HepG2 (cell line): ENCODE data around the gene ASF1B. TPM values are rescaled to one million over a fixed set of nuclear protein-coding genes. Genes with fewer than 3 reads are reported as not detected.

Source experiments
- ATAC-seq: fragments of 200-7000 bp; cut with Tn5 transposase; 3 replicates; pipeline ENCODE4 v1.9.1; 2020; ENCODE audit warnings: mild to moderate bottlenecking, moderate library complexity
- BruUV-seq: library from RNA; stranded (reverse); fragments of 400-500 nt; replicated peaks from 2 replicates; lab custom pipeline; 2021; lab: Mats Ljungman, UMichigan
- CTCF ChIA-PET: fragments of 300-600 bp; formaldehyde crosslinking; extraction: SDS; loops from one replicate; lab custom pipeline; 2021; ENCODE audit warnings: low total read pairs, inconsistent platforms, low intra/inter-chr PET ratio; lab: Yijun Ruan, JAX
- POLR2A ChIA-PET: fragments of 350-600 bp; sonication (Branson Sonifier 250); formaldehyde crosslinking; loops from one replicate; lab custom pipeline; 2020; ENCODE audit warnings: antibody characterized with exemption, inconsistent platforms; lab: Yijun Ruan, JAX
- DNase-seq: peaks from one replicate; pipeline ENCODE4 v3.0.0-alpha.2; 2015; ENCODE audit warnings: low spot score
- FAIRE-seq: peaks from 3 replicates; lab custom pipeline; 2011; peaks lifted over from hg19 to GRCh38; lab: Jason Lieb, UNC
- H2AFZ ChIP-seq: one replicate; pipeline ENCODE4 v1.6.1; 2011; ENCODE audit warnings: low read length, inconsistent platforms
- H3K27ac ChIP-seq: fragments of 300-600 bp; 3 replicates; pipeline ENCODE4 v1.8.0; 2011; ENCODE audit warnings: mixed run types, mild to moderate bottlenecking, mixed read lengths, low read length, inconsistent platforms; ENCODE audit not compliant: insufficient read depth; ENCODE audit errors: extremely low read length
- H3K27me3 ChIP-seq, 2 experiments: fragments of 200-600 bp in 1 of 2; 2 replicates in 1 of 2; 3 replicates in 1 of 2; pipeline versions ENCODE4 v1.6.0 to v1.8.0; 2011; ENCODE audit warnings: low read length in 2 of 2, mild to moderate bottlenecking in 2 of 2, moderate library complexity in 2 of 2, inconsistent platforms in 1 of 2; ENCODE audit not compliant: insufficient read depth in 2 of 2, control insufficient read depth in 1 of 2
- H3K36me3 ChIP-seq, 2 experiments: fragments of 200-600 bp in 1 of 2; replicated peaks in 1 of 2; 2 replicates in 1 of 2; 3 replicates in 1 of 2; pipeline versions ENCODE4 v1.5.1 to v1.8.0; 2011; ENCODE audit warnings: low read length in 2 of 2, inconsistent platforms in 1 of 2; ENCODE audit not compliant: insufficient read depth in 2 of 2, control insufficient read depth in 1 of 2
- H3K4me1 ChIP-seq: 2 replicates; pipeline ENCODE4 v1.5.1; 2012; ENCODE audit warnings: low read length, inconsistent platforms; ENCODE audit not compliant: insufficient read depth
- H3K4me2 ChIP-seq: 2 replicates; pipeline ENCODE4 v1.6.0; 2011; ENCODE audit warnings: low read depth, low read length, inconsistent platforms
- H3K4me3 ChIP-seq, 3 experiments: fragments of 200-600 bp in 1 of 3; sonication (generic), shearing (Covaris generic) in 1 of 3; replicated peaks in 1 of 3; 2 replicates each; pipeline ENCODE4 v1.5.1; 2011 to 2016; ENCODE audit warnings: low read length in 3 of 3, inconsistent platforms in 2 of 3, low read depth in 2 of 3, mild to moderate bottlenecking in 2 of 3, control low read depth in 1 of 3, mixed read lengths in 1 of 3; ENCODE audit not compliant: insufficient read depth in 1 of 3
- H3K79me2 ChIP-seq: one replicate; pipeline ENCODE4 v1.6.1; 2011; ENCODE audit warnings: low read length, inconsistent platforms; ENCODE audit not compliant: insufficient read depth
- H3K9ac ChIP-seq: 2 replicates; pipeline ENCODE4 v1.6.0; 2011; ENCODE audit warnings: mild to moderate bottlenecking, low read depth, low read length, inconsistent platforms; ENCODE audit not compliant: insufficient read depth
- H3K9me3 ChIP-seq: 2 replicates; pipeline ENCODE4 v1.5.1; 2012; ENCODE audit warnings: mild to moderate bottlenecking, low read length
- H4K20me1 ChIP-seq: 2 replicates; pipeline ENCODE4 v1.6.0; 2011; ENCODE audit warnings: inconsistent platforms, mild to moderate bottlenecking, low read length, moderate library complexity; ENCODE audit not compliant: insufficient read depth
- ARID4A ChIP-seq: sonication (generic); formaldehyde crosslinking; IDR thresholded peaks from 2 replicates; pipeline ENCODE4 v1.5.0; 2020; ENCODE audit warnings: mild to moderate bottlenecking, missing genetic modification reagents, borderline replicate concordance
- BHLHE40 ChIP-seq: IDR thresholded peaks from 2 replicates; pipeline ENCODE4 v1.6.1; 2011; ENCODE audit warnings: low read length, improper control_type of control experiment
- HNRNPLL ChIP-seq: fragments of 200-400 bp; formaldehyde crosslinking; IDR thresholded peaks from 2 replicates; pipeline ENCODE4 v1.6.1; 2017; ENCODE audit warnings: mild to moderate bottlenecking, low read depth, low read length; ENCODE audit not compliant: poor library complexity, severe bottlenecking
- HOXA9 ChIP-seq: sonication (generic); formaldehyde crosslinking; IDR thresholded peaks from 2 replicates; pipeline ENCODE4 v1.8.1; 2022; ENCODE audit warnings: missing genetic modification reagents, mild to moderate bottlenecking, moderate library complexity, borderline replicate concordance
- MAZ ChIP-seq, 2 experiments: sonication (generic) in 1 of 2; formaldehyde crosslinking in 1 of 2; IDR thresholded peaks; 2 replicates each; pipeline versions ENCODE4 v1.5.0 to v1.6.1; 2012 to 2020; ENCODE audit warnings: low read depth in 2 of 2, mild to moderate bottlenecking in 2 of 2, borderline replicate concordance in 1 of 2, improper control_type of control experiment in 1 of 2, low read length in 1 of 2, missing genetic modification reagents in 1 of 2, moderate library complexity in 1 of 2
- PATZ1 ChIP-seq: sonication (generic); formaldehyde crosslinking; IDR thresholded peaks from 2 replicates; pipeline ENCODE4 v1.4.0; 2020; ENCODE audit warnings: missing genetic modification reagents
- POLR2AphosphoS5 ChIP-seq: IDR thresholded peaks from 2 replicates; pipeline ENCODE4 v1.6.1; 2012; ENCODE audit warnings: low read depth, low read length
- SKI ChIP-seq: fragments of 450-650 bp; IDR thresholded peaks from one replicate; pipeline ENCODE4 v1.6.1; 2018; ENCODE audit warnings: mild to moderate bottlenecking; ENCODE audit not compliant: partially characterized antibody
- ZNF276 ChIP-seq: sonication (generic); formaldehyde crosslinking; IDR thresholded peaks from 2 replicates; pipeline ENCODE4 v1.4.0; 2020; ENCODE audit warnings: mild to moderate bottlenecking, low read depth, missing genetic modification reagents
- ZNF746 ChIP-seq: sonication (generic); formaldehyde crosslinking; IDR thresholded peaks from 2 replicates; pipeline ENCODE4 v1.8.0; 2022; ENCODE audit warnings: mild to moderate bottlenecking, missing genetic modification reagents
- WGBS: methylation state at CpG from one replicate; pipeline ENCODE4 v1.1.6; 2017; ENCODE audit warnings: low lambda C conversion rate; 5-methylcytosine and 5-hydroxymethylcytosine counted together
- in situ Hi-C: cut with HindIII; loops from 2 replicates; pipeline ENCODE4 v1.10.0; 2017; ENCODE audit warnings: low pct_unique_long_range_greater_than_20kb; ENCODE audit not compliant: extremely low pct_ligation_motif_present
- intact Hi-C: fragments of 100-400 bp; cut with micrococcal nuclease; formaldehyde crosslinking; loops from one replicate; pipeline ENCODE4 v1.10.0; 2022; ENCODE audit not compliant: unreplicated experiment
- polyA plus RNA-seq, 8 experiments: library from polyadenylated mRNA; depleted of rRNA in 3 of 8; stranded (reverse) in 7 of 8; unstranded in 1 of 8; fragments of >200 nt; fragmentation: Illumina TruSeq in 4 of 8; extraction: Trizol in 4 of 8; gene quantifications; 2 replicates each; pipeline versions ENCODE4 v1.2.1 to v1.2.3, GENCODE V29; 2011 to 2016; ENCODE audit warnings: low read depth in 4 of 8, missing spikeins in 1 of 8, mixed read lengths in 1 of 8; ENCODE audit not compliant: insufficient read depth in 1 of 8
- total RNA-seq, 5 experiments: library from RNA; depleted of rRNA; stranded (reverse); fragments of >200 nt; fragmentation: Illumina TruSeq; extraction: Trizol; gene quantifications; 2 replicates each; pipeline ENCODE4 v1.2.3, GENCODE V29; 2016; ENCODE audit warnings: low read depth in 1 of 5

Gene ASF1B
- total and polyA plus RNA-seq, 2 of the 13 experiments (the other 11 are each of a cell fraction or from before 2014, with no cell fraction given) = 18.2 to 24.8 TPM

GRCh38 chr19:14090509-14091080 is 45.8 kb downstream of the ASF1B start, which contains the start of gene SAMD1:
SAMD1 (minus strand) TSS chr19:14090751.
- FAIRE-seq (no peak), DNase-seq (peak; percentile 73), ATAC-seq (peak; percentile 24)
- intact Hi-C loops = loop anchor here (1.0 kb wide), 1 partner anchor 10 kb away; no protein-coding TSS in a partner anchor
- Histone ChIP-seq H3K27ac (peak within 1 kb of the TSS; percentile 79), H2AFZ (no peak within 1 kb of the TSS), H4K20me1 (no peaks in the 10 kb centered on the region), H3K4me2 (peak within 1 kb of the TSS; percentile 79), H3K9me3 (peaks cover 6% of the 10 kb centered on the region; the same call in 1 of the 2 replicates), H3K4me1 (peaks cover 28% of the 10 kb centered on the region), H3K36me3 (peaks cover 4 to 8% of the 10 kb centered on the region in 2 experiments; a peak in 2 of 5 replicates), H3K27me3 (no peaks in the 10 kb centered on the region), H3K79me2 (peaks cover 4% of the 10 kb centered on the region), H3K4me3 (peak within 1 kb of the TSS; percentile 77 to 92 (median 83)), H3K9ac (peak within 1 kb of the TSS; percentile 74)
- peak; percentile 63 for TF ChIP-seq PATZ1
- TF ChIP-seq ARID4A = 0 out of 2 replicates have a peak, but pooled peaks have one; percentile 4
- peak; percentile 41; the same call in 1 of the 2 replicates for TF ChIP-seq BHLHE40
- peak; percentile 99 for TF ChIP-seq ZNF276 (CRISPR knock-in tag)
- peak; percentile 22 for TF ChIP-seq SKI
- 0 out of 2 replicates have a peak, but pooled peaks have one; percentile 40 for TF ChIP-seq ZNF746 (CRISPR knock-in tag)
- peak; percentile 17 for TF ChIP-seq MAZ (IDR thresholded peaks at IDR 0.05; ENCODE audit: borderline replicate concordance, low read depth, low read length)
- TF ChIP-seq MAZ (CRISPR knock-in tag; IDR thresholded peaks at IDR 0.05; ENCODE audit: low read depth) = no peak
- no peak for TF ChIP-seq HNRNPLL
- TF ChIP-seq HOXA9 = no peak
- peak; percentile 10; the same call in 1 of the 2 replicates for TF ChIP-seq POLR2AphosphoS5
- CTCF ChIA-PET = interaction anchor here (1.4 to 1.7 kb wide), 2 partner anchors 17 to 18 kb away, joined by 3 to 4 read pairs; no protein-coding TSS in a partner anchor
- in situ Hi-C loops = no loop called here
- 2% methylated on average over 34 of the region's 65 CpGs for WGBS
- POLR2A ChIA-PET = interaction anchor here (1.0 kb wide), 1 partner anchor 10 kb away, joined by 4 read pairs; no protein-coding TSS in a partner anchor
- BruUV-seq = no TSS peak
